ENCODE results near the gene CEMP1.

Gene CEMP1

DNA sequence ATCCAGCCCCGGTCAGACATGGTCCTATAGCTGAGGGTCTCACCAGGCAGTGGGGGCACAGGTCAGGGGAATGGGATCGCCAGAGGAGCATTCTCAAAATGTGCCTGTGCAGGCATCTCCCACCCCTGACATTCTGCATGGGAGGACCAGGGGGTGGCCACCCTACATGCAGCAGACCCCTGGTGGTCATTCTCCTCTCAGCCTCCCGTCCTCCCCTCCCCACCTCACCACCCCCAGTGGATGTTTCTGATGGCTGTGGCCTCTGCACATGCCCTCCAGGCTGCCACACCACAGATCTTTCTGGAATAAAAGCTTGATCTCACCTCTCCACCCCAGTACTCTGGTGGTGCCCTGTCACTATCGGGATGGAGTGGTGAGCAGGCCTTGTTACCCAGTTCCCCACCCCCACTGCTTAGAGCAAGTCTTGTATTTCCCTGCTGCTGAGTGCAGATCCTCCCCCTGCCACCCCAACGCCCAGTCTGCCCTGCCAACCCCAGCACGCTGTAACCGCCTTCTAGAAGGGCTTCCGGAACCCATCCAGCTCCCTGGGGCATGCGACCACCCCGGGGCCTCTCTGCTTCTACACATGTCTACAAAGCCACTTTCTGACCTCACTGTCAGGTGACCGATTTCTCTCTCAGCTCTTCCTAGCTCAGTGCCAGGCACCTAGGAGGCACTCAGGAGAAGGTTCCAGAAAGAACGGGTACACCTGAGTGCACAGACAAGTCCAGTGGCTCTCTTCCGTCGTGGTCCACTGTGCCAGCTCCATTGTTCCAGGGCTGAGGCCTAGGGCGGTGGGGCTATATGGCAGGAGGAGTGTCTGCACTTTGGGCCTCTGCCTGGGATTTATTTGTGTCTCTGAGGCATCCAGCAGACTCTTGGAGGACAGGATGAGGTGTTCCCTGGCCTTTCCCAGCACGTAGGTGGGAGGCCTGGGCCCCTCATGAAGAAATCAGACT is 47.0 kb downstream of the CEMP1 start:
- DNase-seq = no peak

DNA sequence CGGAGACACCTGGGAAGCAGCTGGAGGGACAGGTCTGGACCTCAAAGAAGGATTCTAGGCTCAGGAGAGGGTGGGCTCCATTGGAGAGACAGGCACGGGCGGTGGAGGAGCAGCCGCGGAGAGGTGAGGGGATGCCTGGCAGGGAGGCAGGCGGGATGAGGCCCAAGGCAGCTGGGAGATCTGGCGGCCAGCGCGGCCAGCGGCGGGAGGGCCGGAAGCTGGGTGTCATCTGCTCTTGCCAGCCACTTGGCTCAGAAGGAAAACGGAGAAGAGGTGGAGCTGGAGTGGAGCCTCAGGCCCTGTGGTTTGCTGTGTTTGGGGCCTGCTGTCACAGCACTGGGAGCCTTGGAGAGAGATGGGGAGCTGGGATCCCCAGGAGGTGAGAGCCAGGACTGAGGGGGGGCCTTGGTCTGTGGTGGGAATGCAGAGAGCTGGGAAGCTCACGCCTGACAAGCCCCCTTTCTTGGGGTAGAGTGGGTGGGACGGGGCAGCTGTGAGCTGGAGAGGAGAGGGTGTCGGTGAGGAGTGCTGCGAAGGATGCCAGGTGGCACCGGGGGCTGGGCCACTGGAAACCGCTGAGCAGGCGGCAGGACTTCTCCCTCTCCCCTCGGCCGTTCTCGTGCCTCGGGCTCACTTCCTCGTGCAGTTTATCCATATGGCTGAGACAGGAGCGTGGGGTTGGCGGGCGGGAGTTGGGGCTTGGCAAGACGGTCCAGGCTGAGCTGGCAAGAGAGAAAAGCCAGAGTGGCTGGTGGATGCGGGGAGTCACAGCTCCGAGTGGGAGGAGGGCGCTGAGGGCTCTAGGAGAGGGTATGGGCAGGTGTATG is 48.3 kb downstream of the CEMP1 start:
- DNase-seq = no peak

DNA sequence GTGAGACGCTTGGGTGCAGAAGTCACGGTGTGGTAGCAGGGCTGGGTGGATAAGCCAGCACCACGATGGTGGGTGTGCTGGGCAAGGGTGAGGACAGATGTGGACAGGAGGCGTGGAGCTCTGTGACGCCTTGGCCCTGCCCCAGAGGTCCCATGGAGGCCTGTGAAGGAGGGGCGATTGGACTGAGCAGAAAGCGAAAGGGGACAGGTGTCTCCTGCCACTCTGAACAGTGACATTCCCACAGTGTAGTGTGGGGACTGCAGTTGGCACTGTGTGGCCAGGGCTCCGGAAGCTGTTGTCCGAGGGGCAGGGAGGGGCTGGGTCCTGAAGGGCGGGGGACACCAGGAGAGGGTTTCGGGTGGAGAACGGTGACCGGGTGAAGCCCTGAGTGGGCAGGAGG is 49.0 kb downstream of the CEMP1 start:
- DNase-seq = no peak

DNA sequence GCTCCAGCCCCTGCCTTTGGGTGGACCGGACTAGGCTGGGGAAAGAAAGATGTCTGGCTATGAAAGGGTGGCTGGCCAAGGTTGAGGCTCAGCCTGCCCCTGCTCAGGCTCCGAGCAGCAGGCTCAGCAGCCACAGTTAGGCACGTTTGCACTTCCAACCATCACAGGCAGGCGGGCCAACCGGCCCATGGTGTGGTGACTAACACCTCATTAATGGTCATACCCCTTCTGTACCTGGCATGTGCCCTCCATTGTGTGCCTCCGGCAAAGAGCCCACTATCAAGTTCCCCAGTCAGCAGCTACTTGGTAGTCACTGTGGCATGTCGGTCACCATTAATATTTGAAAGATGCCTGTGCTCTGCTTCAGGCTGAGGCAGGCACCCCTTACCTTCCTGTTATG is 49.5 kb downstream of the CEMP1 start:
- no peak for DNase-seq

DNA sequence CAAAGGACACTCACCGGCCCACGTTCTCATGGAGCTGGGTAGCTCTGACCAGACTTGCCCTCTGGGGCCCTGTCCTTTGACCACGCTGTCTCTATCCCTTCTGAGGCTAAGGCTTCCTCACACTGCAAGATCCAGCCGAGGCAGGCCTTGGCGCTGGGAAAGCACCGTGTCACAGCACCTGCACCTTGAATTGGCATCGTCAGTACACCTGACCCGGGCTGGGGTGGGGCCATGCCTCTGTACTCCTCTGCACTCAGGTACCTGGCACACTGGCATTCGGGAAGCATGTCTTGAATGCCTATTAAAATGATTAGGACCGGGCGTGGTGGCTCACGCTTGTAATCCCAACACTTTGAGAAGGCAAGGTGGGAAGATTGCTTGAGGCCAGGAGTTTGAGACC is 50.3 kb downstream of the CEMP1 start:
- no peak for DNase-seq
